HPDE6-E6E7 (cell line): ENCODE measurements around the gene C6orf15.

Experiments
- DNase-seq: peaks from one replicate; pipeline ENCODE4 v3.0.0; 2011; ENCODE audit warnings: missing footprints; ENCODE audit errors: extremely low spot score

Gene C6orf15

GRCh38 chr6:31112478-31112877 is at the start of gene C6orf15:
C6orf15 (minus strand) TSS chr6:31112575; CDS start chr6:31112555, 20 bp downstream.
- no peak for DNase-seq

- no peak for DNase-seq
These were observed 49.1 kb upstream of the C6orf15 start for GRCh38 chr6:31161216-31162126.

GRCh38 chr6:31158863-31159855 is 46.8 kb upstream of the C6orf15 start:
- DNase-seq, result peak; percentile 58

GRCh38 chr6:31158140-31158862 is 45.9 kb upstream of the C6orf15 start, which contains the start of gene TCF19:
TCF19 (plus strand) TSS chr6:31158589; CDS start chr6:31159470, 881 bp downstream.
- DNase-seq, result peak; percentile 99

- DNase-seq, result no peak
These were observed 45.3 kb upstream of the C6orf15 start, which contains the start of gene CCHCR1 for GRCh38 chr6:31157513-31158139. CCHCR1 (minus strand) TSS chr6:31157802; CDS start chr6:31157600, 202 bp downstream.

- DNase-seq, result no peak
These were observed 44.3 kb upstream of the C6orf15 start for GRCh38 chr6:31156641-31157040.

- no peak for DNase-seq
These were observed 42.1 kb upstream of the C6orf15 start for GRCh38 chr6:31154436-31154835.

- no peak for DNase-seq
These were observed 40.4 kb upstream of the C6orf15 start for GRCh38 chr6:31152781-31153180.

GRCh38 chr6:31149827-31150447 is 37.6 kb upstream of the C6orf15 start:
- DNase-seq, result no peak

- no peak for DNase-seq
These were observed 33.0 kb upstream of the C6orf15 start for GRCh38 chr6:31145386-31145785.

GRCh38 chr6:31144970-31145340 is 32.6 kb upstream of the C6orf15 start:
- DNase-seq, result no peak

- DNase-seq, result no peak
These were observed 32.1 kb upstream of the C6orf15 start for GRCh38 chr6:31144296-31144969.

- DNase-seq, result no peak
These were observed 30.8 kb upstream of the C6orf15 start for GRCh38 chr6:31143148-31143547.

- no peak for DNase-seq
These were observed 30.0 kb upstream of the C6orf15 start for GRCh38 chr6:31142361-31142761.

- DNase-seq, result no peak
These were observed 28.3 kb upstream of the C6orf15 start for GRCh38 chr6:31140643-31141042.

- DNase-seq, result no peak
These were observed 27.2 kb upstream of the C6orf15 start for GRCh38 chr6:31139599-31139998.

GRCh38 chr6:31138982-31139381 is 26.6 kb upstream of the C6orf15 start, which contains the start of gene PSORS1C2:
PSORS1C2 (minus strand) TSS chr6:31139066; CDS start chr6:31139026, 40 bp downstream.
- peak; percentile 36 for DNase-seq

GRCh38 chr6:31135710-31136109 is 23.3 kb upstream of the C6orf15 start:
- no peak for DNase-seq

- DNase-seq, result no peak
These were observed 20.4 kb upstream of the C6orf15 start for GRCh38 chr6:31132806-31133205.

- no peak for DNase-seq
These were observed 19.2 kb upstream of the C6orf15 start for GRCh38 chr6:31131595-31131994.
